Osteocyte (in vitro differentiated cells): ENCODE results near the gene SH3BGRL2. TPM values are rescaled to one million over a fixed set of nuclear protein-coding genes. Genes with fewer than 3 reads are reported as not detected.

Experiments
- DNase-seq: peaks from one replicate; pipeline ENCODE4 v3.0.0; 2021; ENCODE audit warnings: mixed read lengths; ENCODE audit not compliant: unreplicated experiment; ENCODE audit errors: extremely low spot score
- H3K27ac Mint-ChIP-seq: one replicate; pipeline ENCODE4 v1.8.0; 2021; ENCODE audit warnings: mild to moderate bottlenecking, mixed read lengths; ENCODE audit not compliant: unreplicated experiment
- H3K27me3 Mint-ChIP-seq: one replicate; pipeline ENCODE4 v1.8.0; 2021; ENCODE audit warnings: mixed read lengths; ENCODE audit not compliant: unreplicated experiment
- H3K36me3 Mint-ChIP-seq: one replicate; pipeline ENCODE4 v1.8.0; 2021; ENCODE audit warnings: mixed read lengths; ENCODE audit not compliant: unreplicated experiment
- H3K4me1 Mint-ChIP-seq: one replicate; pipeline ENCODE4 v1.8.0; 2021; ENCODE audit warnings: mixed read lengths; ENCODE audit not compliant: unreplicated experiment
- H3K4me3 Mint-ChIP-seq: one replicate; pipeline ENCODE4 v1.8.0; 2021; ENCODE audit warnings: mild to moderate bottlenecking, moderate library complexity, mixed read lengths; ENCODE audit not compliant: unreplicated experiment
- H3K9me3 Mint-ChIP-seq: one replicate; pipeline ENCODE4 v1.8.0; 2021; ENCODE audit warnings: mixed read lengths; ENCODE audit not compliant: unreplicated experiment
- total RNA-seq: library from RNA; stranded (reverse); gene quantifications from 2 replicates; pipeline ENCODE4 v1.2.1, GENCODE V29; 2021
- TF ChIP-seq, protein P1 (sequence below): fragments of 200-600 bp; sonication (generic); IDR thresholded peaks from 2 replicates; pipeline ENCODE4 v1.5.0; 2021; ENCODE audit warnings: antibody characterized with exemption, mild to moderate bottlenecking, moderate library complexity

Gene SH3BGRL2
- total RNA-seq, 1 donor from 2014 or later = 1.9 TPM

DNA sequence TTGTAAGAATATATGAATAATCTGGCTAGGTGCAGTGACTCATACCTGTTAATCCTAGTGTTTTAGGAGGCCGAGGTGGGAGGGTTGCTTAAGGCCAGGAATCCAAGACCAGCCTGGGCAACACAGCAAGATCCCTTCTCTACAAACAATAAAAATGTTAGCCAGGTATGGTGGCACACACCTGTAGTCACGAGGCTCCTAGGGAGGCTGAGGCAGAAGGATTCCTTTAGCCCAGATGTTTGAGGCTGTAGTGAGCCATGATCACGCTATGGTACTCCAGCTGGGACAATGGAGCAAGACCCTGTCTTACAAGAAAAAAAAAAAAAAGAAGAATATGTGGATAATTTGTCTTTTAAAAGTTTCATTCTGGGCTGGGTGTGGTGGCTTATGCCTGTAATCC is 75.4 kb downstream of the SH3BGRL2 start:
- TF ChIP-seq, protein P1, sequence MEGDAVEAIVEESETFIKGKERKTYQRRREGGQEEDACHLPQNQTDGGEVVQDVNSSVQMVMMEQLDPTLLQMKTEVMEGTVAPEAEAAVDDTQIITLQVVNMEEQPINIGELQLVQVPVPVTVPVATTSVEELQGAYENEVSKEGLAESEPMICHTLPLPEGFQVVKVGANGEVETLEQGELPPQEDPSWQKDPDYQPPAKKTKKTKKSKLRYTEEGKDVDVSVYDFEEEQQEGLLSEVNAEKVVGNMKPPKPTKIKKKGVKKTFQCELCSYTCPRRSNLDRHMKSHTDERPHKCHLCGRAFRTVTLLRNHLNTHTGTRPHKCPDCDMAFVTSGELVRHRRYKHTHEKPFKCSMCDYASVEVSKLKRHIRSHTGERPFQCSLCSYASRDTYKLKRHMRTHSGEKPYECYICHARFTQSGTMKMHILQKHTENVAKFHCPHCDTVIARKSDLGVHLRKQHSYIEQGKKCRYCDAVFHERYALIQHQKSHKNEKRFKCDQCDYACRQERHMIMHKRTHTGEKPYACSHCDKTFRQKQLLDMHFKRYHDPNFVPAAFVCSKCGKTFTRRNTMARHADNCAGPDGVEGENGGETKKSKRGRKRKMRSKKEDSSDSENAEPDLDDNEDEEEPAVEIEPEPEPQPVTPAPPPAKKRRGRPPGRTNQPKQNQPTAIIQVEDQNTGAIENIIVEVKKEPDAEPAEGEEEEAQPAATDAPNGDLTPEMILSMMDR = no peak
- Mint-ChIP-seq H3K36me3 (no peaks in the 10 kb centered on the region), H3K4me1 (peaks cover 8% of the 10 kb centered on the region), H3K27me3 (peaks cover 6% of the 10 kb centered on the region), H3K27ac (no peak overlapping the region), H3K4me3 (no peak overlapping the region), H3K9me3 (no peaks in the 10 kb centered on the region)
- no peak for DNase-seq

DNA sequence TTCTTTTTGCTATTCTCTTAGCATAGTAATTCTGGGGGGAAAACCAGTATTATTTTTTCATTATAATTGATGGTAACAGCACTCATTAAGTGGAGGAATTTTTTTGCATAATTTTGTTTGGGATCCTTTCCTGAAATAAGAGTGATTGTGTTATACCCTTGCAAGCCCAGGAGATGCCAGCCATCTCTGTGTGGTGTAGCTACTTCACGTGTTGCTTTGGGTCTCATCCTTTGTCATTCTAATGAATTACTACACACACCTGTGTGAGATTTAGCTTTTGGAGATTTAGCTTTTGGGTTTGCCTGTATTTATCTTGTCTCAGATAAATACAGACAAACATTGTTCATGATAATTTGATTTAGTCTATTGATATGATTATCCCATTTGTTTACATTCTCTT is 76.5 kb downstream of the SH3BGRL2 start:
- Mint-ChIP-seq H3K4me1 (peaks cover 8% of the 10 kb centered on the region), H3K27me3 (peaks cover 6% of the 10 kb centered on the region), H3K36me3 (no peaks in the 10 kb centered on the region), H3K27ac (no peak overlapping the region), H3K9me3 (no peaks in the 10 kb centered on the region), H3K4me3 (no peak overlapping the region)
- DNase-seq = no peak
- TF ChIP-seq, protein P1 = no peak

DNA sequence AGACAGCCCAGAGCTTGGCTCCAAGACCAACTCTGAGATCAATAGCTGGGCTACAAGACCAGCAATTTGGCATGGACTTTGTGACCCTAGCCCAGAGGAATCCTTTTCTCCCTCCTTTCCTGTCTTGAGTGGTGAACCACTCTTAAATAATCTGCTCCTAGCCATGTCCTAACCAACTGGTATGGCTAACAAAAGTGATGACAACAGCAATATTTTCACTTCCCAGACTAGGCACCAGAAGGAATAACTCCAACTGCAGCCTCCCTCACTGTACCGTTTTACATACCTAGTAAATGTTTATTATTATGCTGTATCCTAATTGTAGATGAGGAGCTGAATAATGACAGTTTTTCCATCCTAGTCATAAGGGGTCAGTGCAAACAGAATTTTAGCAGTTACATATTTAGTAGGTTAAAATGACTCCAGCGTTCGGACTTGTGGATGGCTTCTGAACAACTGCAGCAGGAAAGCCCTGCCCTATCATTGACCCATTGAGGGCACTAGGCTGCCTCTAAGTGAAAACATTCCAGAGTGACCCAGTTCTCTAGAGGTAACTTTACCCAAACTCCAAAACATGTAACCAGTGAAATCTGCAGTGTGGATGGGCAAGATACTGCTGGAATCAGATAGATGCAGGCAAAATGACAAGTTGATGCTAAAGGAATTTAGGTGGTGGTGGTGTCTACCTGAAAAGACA is 77.1 kb downstream of the SH3BGRL2 start:
- peaks cover 8% of the 10 kb centered on the region for H3K4me1 Mint-ChIP-seq
- H3K36me3 Mint-ChIP-seq = no peaks in the 10 kb centered on the region
- TF ChIP-seq, protein P1 = no peak
- no peak overlapping the region for H3K27ac Mint-ChIP-seq
- peaks cover 11% of the 10 kb centered on the region for H3K27me3 Mint-ChIP-seq
- no peaks in the 10 kb centered on the region for H3K9me3 Mint-ChIP-seq
- no peak for DNase-seq
- H3K4me3 Mint-ChIP-seq = no peak overlapping the region

DNA sequence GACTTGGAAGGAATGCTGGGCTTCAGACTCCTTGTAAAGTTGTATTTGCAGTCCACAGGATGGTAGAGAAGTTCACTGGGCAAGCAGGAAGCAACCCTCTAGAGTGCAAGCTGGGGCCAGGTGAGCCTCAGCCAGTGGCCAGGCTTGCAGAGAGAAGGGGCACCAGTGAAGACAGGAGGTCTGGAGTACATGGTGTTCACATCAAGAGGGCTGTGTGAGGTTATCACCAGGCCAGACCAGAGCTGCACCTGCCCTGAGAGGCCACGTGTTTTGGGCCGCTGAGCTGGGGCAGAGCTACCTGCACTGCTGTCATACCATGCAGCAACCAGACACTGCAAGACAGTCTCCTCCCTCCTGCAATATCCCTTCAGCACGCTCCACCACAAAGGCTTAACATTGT is 79.0 kb downstream of the SH3BGRL2 start:
- DNase-seq = no peak
- no peak overlapping the region for H3K4me3 Mint-ChIP-seq

DNA sequence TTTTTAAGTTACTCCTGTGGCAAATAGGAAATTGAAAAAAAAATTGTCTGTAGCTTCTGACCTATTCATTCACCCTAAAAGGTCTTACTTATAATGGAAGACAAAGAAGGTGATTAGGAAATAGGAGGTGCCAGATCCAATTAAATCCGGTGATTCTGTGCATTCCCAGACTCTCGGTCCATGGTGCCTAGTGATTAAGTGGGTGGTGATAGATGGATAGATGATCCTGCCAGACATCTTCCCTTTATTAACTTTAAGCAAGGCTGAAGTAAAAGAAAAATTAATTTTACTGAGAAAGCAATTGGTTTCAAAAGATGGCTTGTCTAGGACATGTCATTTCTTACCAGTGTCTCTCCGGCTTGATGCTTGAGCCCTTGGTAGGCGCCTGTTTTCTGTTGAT is 80.0 kb downstream of the SH3BGRL2 start:
- no peak overlapping the region for H3K27ac Mint-ChIP-seq
- peaks cover 20% of the 10 kb centered on the region for H3K27me3 Mint-ChIP-seq
- no peaks in the 10 kb centered on the region for H3K36me3 Mint-ChIP-seq
- no peaks in the 10 kb centered on the region for H3K4me1 Mint-ChIP-seq
- TF ChIP-seq, protein P1 = no peak
- H3K9me3 Mint-ChIP-seq = no peaks in the 10 kb centered on the region
- no peak overlapping the region for H3K4me3 Mint-ChIP-seq
- DNase-seq = no peak

More for the DNA sequence above, 79.0 kb downstream of the SH3BGRL2 start:
- H3K27ac Mint-ChIP-seq = no peak overlapping the region
- no peaks in the 10 kb centered on the region for H3K36me3 Mint-ChIP-seq
- TF ChIP-seq, protein P1 = no peak
- peaks cover 14% of the 10 kb centered on the region for H3K27me3 Mint-ChIP-seq
- H3K9me3 Mint-ChIP-seq = no peaks in the 10 kb centered on the region
- H3K4me1 Mint-ChIP-seq = peaks cover 8% of the 10 kb centered on the region
